Stomach (tissue), 4 donors: ENCODE measurements around the gene ZNF516.

Experiments used
- POLR2A ChIP-seq, 4 donors: fragments of 450-650 bp; IDR thresholded peaks; one replicate each; pipeline ENCODE4 v1.6.1; 2016; ENCODE audit warnings: antibody characterized with exemption in 4 of 4, control low read depth in 2 of 4, mild to moderate bottlenecking in 1 of 4, moderate library complexity in 1 of 4
- TF ChIP-seq, protein P1 (sequence below), 7 experiments: fragments of 450-650 bp in 4 of 7; fragments of 200-600 bp in 3 of 7; sonication (generic) in 3 of 7; IDR thresholded peaks; one replicate each; pipeline ENCODE4 v1.5.1; 2016 to 2019; ENCODE audit warnings: antibody characterized with exemption in 7 of 7, control low read depth in 2 of 7, mild to moderate bottlenecking in 1 of 7

- TF ChIP-seq, protein P1, sequence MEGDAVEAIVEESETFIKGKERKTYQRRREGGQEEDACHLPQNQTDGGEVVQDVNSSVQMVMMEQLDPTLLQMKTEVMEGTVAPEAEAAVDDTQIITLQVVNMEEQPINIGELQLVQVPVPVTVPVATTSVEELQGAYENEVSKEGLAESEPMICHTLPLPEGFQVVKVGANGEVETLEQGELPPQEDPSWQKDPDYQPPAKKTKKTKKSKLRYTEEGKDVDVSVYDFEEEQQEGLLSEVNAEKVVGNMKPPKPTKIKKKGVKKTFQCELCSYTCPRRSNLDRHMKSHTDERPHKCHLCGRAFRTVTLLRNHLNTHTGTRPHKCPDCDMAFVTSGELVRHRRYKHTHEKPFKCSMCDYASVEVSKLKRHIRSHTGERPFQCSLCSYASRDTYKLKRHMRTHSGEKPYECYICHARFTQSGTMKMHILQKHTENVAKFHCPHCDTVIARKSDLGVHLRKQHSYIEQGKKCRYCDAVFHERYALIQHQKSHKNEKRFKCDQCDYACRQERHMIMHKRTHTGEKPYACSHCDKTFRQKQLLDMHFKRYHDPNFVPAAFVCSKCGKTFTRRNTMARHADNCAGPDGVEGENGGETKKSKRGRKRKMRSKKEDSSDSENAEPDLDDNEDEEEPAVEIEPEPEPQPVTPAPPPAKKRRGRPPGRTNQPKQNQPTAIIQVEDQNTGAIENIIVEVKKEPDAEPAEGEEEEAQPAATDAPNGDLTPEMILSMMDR (IDR thresholded peaks at IDR 0.05): no peak
- TF ChIP-seq POLR2A (IDR thresholded peaks at IDR 0.05): no peak
Measured at GRCh38 chr18:76505614-76506013, 10.6 kb upstream of the ZNF516 start.
